EH (cell line): ENCODE measurements around the gene DNER.
"Not testable (repeated sequence)": the region's sequence is repeated elsewhere in the genome, so short reads cannot be mapped to it uniquely, and the experiment has no call there.

Experiments
- DNase-seq: peaks from one replicate; pipeline ENCODE4 v3.0.0-alpha.2; 2015; ENCODE audit warnings: low read depth

DNER gene

DNA sequence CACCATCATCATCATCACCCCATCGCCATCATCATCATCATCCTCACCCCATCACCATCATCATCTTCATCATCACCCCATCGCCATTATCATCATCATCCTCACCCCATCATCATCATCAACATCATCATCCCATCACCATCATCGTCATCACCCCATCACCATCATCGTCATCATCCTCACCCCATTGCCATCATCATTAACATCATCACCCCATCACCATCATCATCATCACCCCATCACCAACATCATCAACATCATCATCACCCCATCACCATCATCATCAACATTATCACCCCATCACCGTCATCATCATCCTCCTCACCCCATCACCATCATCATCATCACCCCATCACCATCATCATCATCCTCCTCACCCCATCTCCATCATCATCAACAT lies 151.0 kb downstream of the DNER start:
- no peak for DNase-seq

DNA sequence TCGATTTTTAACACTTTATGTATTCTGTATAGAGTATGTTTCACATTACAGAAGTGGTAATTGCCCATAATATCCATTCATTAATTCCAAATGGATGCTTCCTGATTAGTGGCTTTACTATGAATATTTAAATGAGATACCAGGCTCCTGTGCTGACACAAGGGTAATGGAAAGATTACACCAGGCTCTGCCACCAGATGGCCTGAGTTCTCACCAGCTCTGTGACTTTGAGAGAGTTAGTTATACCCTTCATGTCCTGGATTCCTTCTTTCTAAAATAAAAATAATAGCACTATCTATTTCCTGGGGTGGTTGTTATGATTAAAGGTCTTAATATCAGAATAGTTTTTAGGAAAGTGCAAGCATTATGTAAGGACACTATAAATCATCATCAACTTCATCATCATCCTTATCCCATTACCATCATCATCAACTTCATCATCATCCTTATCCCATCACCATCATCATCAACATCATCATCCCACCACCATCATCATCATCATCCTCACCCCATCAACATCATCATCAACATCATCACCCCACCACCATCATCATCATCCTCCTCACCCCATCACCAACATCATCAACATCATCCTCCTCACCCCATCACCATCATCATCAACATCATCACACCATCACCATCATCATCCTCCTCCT lies 151.8 kb downstream of the DNER start:
- no peak for DNase-seq

DNA sequence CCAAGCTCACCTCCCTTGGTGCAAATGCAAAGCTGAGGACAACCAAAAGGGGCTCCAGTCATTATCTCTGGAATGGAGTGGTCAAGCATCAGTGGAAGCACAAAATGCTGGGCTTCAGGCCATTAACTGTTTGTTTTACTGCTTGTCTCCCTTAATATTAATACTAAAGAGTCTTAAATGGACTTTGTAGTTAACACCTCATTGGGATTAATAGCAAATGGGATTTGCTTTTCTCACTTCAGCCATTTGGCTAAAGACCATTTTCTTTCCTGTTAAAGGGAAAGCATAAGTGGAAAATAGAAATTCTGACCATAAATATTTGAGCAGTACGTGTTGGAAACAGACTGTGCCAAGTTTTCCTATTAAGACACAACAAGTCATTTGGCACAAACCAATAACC lies 154.4 kb downstream of the DNER start:
- DNase-seq, result no peak

DNA sequence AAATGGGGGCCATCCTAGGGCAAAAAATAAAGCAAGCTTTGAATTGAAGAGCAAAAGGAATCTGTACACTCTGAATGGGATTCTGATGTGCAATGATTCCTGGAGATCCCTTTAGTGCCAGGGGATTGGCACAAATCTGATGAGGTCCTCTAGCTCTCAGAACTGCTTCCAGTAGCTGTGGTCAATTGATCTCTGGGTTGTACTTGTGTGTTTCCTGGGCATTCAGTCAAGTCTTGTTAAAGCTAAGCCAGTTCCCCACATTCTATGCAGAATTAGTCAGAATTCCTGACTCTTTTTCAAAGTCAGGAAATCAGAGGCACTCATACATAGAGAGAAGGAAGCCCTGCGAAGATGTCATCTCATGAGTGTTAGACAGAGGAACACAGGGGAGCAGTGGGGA lies 161.3 kb downstream of the DNER start:
- peak; percentile 45 for DNase-seq

DNA sequence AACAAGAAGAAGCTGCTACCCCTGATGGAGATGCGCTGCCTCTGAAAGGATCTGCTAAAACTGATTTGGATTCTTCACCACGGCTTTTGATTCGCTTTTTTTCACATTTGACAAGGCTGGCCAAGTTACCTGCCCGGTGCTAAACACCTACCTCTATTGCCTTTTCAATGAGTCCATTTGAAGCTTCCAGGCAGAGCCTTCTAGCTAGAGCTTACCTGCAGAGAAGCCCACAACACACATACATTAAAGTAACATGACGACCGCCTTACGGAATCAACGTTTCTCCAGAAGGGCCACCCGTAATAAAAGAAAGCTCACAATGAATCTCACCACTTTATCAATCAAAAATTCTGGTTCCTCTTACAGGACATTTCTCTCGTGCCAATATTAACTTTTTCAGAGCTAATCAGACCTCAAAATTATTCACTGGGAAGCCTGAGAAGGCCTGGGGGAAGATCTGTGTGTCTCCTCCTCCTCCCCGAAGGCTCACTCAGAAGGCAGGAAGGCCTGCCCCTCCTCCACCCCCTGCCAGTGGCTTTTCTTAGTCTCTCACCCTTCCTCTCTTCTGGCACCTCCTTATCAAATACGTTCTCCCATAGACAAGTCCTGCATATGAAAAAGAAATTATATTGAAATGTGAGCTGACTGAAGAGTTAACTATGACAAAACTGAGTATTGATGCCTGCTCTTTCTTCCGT lies 171.0 kb downstream of the DNER start:
- no peak for DNase-seq

DNA sequence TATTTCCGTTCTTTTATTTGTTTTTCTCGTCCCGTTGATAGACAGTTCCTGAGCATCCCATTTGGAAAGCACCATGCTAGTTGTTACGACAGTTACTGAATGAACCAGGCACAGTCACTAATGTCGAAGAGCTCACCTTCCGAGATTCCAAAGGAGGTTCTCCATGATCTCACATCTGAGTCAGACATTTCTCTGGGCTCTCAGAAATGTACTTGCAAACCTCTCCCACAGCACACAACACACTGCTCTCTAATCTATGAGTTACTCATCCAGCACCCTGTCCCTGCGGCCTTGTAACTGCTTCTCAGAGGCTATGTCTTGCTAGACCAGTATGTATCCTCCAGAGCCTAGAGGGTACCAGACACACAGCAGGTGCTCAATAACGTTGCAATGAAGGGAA lies 174.7 kb downstream of the DNER start:
- peak; percentile 10 for DNase-seq

DNA sequence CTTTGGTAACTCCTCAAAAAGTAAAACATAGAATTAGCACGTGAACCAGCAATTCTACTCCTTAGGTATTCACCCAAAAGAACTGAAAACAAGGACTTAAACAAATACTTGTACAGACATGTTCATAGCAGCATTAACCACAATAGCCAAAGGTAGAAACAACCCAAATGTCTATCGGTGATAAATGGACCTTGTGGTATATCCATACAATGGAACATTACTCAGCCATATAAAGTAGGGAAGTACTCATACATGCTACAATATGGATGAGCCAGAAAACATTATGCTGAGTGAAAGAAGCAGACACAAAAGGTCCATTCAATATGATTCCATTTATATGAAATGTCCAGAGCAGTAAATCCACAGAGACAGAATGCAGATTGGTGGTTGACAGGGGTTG lies 182.8 kb downstream of the DNER start:
- no peak for DNase-seq

DNA sequence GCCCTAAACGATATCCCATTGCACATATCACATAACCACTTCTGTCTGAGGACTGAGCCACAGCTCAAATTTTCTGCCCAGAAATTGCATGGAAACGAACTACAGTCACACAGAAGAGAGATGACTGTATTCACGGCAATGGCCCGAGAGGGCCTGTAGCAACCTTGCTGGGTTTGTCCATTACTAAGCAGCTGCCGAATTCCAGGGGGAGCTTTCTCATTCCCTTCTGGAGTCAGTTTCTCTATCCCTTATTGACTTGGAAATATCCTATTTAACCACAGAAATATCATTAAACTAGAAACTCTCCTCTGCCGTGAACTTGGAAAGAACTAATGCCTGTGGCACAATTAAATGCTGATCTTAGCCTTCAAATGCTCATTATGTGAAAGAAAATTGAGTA lies 183.9 kb downstream of the DNER start:
- no peak for DNase-seq

DNA sequence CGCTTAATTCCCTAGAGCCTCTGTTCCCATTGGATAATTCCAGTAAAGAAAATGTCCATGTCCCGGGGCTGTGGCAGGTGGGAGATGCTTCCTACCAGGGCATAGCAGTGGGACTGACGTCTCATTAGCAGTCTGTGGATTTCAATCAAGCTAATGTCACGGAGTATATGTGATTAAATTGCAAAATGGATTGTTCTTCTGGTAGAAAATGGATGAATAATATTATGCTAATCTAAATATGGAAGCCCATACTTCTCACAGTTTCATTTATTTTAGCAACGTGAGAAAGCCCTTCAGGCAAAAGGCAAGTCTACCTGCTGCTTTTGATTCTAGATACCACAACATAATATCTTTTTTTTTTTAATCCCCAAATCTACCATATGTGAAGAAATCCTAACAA lies 185.5 kb downstream of the DNER start:
- no peak for DNase-seq

DNA sequence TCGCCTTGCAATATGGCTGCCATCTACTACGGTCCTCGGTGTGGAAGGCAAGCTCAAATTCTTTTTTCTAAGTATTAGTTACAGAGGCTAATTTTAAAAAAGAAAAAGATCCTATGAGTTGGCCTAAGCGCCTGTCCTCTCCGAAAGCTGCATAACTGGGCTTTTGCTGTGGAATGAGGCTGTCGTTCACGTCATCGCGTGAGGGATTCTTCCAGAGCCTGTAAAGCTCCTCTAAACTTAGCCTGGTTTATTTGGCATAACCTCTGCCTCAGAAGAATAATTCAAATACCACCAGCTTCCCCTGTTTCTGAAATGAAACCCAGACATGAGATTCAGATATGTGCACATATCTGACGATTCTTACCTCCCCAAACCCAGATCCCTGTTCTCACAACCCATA lies 187.4 kb downstream of the DNER start:
- no peak for DNase-seq

DNA sequence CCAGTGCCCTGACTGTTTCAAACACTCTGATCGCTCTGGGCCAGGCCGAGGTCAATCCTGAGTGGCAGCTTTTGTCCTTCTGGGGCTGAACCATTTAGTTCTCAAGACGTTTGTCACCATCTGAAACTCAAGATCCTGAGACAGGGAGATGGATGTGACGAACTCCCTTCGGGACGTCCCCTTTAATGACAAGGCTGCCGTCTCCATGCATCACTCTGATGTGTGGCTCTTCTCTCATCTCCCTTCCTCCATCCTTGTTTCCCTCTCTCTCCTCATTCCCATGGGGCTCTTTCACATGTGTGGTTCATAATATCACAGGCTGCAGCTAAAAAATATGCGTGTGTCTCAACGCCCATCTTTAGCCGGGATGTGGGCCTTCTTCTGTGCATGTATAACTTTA lies 189.6 kb downstream of the DNER start:
- DNase-seq, result no peak

DNA sequence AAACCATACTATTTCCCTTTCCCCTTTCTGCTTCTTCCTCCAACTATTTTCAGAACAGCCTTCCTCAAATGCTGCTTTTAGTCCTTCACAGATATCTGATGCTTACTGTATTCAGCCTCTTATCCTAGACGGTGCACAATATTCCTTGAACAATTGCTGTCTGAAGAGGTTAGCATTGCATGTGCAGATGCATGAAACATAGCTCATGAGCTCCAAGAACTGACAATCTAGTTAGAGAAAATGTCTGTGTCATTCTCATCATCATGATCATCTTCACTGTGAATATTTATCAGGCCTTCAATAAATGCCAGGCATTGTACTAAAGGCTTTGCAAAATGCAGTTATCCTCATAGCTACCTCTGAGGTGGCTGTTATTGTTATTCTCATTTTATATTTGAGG lies 190.7 kb downstream of the DNER start:
- DNase-seq, result no peak

DNA sequence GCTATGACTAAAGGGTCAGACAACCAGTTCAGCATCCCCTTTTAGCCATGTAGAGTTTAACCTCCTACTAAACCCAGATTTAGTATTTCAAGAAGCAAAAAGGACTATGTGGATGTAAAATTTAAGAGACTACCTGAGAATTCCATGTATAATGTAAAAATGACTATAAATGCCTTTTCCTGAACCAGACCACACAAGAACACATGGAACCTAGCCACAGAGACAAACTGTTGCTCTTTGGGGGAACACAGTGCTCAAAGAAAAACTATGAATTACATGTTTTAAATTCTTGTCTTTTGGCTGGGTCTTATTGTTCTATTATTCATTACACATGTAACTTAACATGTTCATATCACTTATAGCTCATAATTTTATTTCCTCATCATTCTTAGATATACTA lies 192.8 kb downstream of the DNER start:
- DNase-seq, result no peak

DNA sequence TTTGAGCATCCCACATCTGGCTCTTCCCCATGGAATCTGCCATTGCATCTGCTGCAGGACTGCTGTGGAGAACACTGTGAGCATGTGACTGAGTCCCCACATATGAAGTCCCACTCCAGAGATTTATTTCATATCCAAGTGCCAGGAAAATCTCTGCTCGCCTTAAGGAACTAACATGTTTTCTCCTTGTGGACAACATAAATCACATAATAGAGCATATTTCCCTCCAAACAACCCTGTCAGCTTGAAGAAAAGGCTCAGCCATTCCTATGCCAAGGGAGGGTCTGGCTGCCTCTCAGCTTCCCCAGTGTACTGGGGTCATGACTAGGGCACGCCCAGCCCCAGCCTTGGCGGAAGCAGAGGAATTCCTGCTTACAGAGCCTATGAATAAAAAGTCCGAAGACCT lies 193.7 kb downstream of the DNER start:
- no peak for DNase-seq

DNA sequence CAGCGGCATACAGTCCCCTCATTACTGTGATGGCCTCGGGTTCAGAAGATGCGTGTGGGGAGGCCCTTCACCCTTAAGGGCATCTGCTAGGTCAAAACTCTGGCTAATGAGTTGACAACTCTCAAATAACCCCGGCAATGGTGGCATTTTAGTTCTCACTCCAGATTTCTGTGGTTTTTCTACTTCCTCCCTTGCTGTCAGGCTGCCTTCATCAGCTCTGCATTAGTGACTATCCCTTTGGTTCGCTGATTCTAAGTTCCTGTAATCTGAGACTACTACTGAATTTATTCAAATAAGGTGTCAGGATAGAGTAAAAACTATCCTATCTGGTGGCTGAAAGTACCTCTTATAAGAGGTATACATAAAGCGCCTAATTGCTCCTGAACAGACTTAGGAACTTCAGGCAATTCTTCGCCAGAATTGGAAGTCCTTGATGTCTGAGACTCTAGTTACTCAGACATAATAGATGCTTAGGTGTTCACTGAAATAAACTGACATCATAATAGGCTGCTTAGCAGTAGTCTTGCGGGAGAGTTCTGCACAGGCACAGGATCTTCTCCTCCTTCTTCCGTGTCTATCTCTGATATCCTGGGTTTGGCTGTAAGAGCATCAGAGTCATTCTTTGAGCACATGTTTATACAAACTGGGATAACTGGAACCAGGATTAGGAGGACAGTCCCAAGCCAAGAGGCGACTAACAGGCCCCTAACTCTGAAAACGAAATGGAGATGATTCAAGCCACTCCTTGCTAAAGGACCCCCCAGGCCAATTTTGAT lies 194.5 kb downstream of the DNER start:
- DNase-seq, result no peak

DNA sequence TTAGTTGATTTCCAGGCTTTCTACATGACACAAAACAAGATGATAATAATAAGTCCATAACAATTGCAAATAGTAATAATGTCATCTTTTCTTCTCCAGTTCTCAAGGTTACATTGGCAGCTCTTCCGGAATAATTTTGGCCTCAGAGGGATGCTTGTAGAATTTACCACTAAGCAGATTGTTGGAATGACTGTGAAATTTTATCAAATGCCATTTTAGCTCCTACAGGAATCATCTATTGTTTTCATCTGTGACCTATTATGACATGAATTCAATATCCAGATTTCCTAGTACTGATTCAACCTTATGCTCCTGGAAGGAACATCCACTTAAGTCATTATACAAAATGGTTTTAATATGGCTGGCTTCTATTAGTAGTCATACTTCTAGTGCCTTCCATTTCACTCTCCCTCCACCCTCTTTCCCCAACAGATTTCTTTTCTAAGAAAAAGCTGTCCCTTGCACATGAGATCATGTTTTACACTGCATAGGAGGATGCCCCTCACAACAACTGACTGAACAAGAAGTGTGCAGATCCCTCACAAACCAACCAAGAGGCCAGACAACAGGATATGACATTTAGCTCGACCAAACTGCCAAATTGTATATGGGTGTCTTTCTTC lies 200.0 kb downstream of the DNER start:
- no peak for DNase-seq

DNA sequence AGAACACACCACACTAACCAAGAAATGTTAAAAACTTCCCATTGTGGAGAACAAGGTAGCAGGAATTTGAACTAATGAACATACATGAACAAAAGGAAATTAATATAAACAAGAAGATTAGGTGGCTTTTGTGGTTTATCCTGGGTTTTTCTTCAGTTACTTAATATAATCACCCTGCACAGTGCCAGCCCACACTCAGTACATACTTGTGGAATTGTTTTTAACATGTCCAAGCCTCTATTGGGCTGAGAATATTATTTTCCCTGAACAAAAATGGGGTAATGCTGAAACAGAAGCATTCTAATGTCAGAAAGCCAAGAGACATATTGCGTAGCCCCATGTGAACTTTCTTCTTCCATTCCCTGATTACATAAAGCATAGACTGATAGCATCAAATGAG lies 202.8 kb downstream of the DNER start:
- no peak for DNase-seq

DNA sequence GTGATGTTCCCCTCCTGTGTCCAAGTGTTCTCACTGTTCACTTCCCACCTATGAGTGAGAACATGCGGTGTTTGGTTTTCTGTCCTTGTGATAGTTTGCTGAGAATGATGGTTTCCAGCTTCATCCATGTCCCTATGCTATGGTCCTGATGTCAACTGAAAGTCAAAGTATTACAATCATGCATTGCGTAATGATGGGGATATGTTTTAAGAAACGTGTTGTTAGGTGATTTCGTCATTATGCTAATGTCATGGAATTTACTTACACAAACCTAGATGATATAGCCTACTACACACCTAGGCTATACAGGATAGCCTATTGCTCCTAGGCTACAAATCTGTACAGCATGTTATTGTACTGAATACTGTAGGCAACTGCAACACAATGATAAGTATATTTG lies 207.7 kb downstream of the DNER start:
- not testable (repeated sequence) for DNase-seq

DNA sequence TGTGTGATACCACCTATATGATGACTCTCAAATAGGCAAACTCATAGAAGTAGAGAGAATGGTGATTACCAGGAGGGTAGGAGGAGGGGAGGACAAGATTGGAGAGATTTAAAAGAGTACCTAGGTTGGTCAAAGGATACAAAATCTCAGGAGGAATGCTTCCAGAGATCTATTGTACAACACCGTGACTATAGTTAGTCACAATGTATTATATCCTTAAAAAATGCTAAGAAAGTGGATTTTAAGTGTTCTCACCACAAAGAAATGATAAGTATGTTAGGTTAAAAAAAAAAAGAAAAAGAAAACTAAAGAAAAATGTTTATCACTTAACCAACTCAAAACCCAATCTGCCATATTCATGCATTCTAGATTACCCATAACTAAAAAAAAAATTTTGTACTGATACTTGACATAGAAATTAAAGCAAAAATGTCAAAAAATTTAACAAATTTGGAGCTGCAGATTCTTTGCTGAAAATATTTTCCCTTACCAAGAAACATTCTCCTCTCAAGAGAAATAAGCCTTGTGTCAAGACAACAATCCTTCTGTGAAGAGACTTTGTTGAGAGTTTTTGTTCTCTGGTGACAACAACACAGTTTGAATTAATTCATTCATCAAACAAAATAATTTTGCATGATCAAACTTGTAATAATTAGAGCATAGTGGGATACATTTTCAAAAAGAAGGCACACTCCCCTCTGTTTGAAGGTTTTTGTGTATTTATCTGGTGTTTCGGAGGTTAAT lies 213.1 kb downstream of the DNER start:
- DNase-seq, result peak; percentile 18

DNA sequence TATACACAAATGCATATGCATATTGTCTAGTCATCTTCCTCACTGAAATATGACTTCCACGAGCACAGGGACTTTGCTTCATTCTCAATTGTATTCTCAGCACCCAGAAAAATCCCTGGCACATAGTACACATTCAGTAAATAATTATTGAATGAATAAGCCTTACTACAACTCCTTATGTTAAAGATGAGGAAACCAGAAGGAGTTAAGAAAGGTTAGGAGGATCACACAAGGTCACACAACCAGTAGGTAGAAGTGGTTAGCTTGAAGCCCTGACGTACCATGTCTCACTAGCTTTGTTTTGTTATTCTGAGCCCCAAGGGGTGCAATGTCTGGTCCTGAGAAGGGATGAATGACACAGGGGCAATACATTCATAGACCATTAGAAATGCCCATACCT lies 222.3 kb downstream of the DNER start:
- DNase-seq, result peak; percentile 35

DNA sequence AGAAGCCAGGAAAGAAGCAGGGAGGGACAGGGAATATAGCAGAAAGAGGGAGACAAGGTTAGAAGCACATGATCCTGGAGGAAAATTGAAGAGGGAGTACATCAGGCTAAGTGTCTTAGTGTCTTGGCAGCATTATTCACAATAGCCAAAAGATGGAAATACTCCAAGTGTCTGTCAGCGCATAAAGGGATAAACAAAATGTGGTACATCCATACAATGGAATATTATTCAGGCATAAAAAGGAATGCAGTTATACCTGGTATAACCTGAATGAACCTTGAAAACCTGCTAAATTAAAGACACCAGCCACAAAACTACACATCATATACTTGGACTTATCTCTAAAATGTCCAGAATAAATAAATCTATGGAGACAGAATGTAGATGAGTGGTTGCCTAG lies 224.2 kb downstream of the DNER start:
- no peak for DNase-seq

DNA sequence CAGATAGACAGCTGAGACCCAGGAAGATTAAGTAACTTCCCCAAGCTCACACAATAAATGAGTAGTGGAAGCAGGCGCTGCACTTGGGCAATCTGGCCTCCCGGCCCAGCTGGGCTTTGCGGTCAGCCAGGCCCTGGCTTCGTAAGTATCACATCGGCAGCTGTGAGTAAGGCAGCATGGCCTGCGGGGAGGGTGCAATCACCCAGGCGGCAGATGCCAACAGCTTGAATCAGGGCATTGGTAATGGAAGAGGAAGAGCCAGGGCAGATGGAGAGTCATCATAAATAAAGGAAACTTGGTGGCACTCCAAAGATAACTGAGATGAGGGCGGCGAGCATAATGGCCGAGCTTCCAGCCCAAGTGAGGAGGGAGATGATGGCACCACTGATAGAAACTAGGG lies 225.3 kb downstream of the DNER start:
- DNase-seq, result peak; percentile 94
